Measurements from ENCODE around the gene SLAMF1.

DNA sequence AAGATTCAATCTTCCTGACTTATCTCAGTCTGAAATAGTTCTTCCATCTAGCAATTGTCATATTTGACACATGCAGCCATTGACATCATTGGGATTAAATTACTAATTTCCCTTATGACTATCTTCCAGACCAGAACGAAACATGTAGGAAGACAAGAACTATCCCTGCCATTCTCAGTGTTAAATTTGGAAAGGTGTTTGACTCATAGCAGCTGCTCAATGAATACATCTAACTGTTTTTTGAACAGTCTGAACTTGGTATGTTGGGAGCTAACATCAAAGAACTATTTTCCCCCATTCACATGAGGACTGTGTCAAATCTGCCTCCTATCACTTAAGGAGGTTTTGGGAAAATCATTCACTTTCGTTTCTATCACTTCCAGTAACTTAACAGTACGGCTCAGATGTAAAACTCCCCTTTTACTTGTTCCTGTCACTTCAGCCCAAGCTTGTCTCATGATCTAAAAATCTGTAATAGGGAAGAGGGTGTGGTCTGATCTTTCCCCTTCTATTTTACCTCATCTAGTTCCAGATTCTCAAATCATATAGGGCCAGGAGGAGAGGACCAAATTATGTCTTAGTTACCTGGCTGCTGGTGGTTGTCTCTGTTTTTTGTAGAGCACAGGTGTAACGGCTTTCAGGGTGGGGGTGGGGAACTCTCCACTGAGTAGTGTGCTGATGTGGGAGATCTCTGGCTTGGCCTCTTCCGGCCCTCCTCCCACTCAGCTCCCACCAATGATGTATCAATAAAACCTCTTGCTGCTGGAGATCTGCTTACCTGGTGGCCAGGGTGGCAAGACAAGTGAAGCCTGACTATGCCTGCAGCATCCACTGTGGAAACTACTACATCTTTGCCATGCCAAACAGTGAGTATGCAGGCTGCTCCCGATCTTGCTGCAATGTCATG, 26.2 kb upstream of the SLAMF1 start:
- TF ChIP-seq POLR2AphosphoS5 (IDR thresholded peaks at IDR 0.05) (no peak), POLR2A (IDR thresholded peaks at IDR 0.05; ENCODE audit: low read depth) (no peak), EP300 (IDR thresholded peaks at IDR 0.05) (no peak)
- TF ChIP-seq, protein P1, sequence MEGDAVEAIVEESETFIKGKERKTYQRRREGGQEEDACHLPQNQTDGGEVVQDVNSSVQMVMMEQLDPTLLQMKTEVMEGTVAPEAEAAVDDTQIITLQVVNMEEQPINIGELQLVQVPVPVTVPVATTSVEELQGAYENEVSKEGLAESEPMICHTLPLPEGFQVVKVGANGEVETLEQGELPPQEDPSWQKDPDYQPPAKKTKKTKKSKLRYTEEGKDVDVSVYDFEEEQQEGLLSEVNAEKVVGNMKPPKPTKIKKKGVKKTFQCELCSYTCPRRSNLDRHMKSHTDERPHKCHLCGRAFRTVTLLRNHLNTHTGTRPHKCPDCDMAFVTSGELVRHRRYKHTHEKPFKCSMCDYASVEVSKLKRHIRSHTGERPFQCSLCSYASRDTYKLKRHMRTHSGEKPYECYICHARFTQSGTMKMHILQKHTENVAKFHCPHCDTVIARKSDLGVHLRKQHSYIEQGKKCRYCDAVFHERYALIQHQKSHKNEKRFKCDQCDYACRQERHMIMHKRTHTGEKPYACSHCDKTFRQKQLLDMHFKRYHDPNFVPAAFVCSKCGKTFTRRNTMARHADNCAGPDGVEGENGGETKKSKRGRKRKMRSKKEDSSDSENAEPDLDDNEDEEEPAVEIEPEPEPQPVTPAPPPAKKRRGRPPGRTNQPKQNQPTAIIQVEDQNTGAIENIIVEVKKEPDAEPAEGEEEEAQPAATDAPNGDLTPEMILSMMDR (IDR thresholded peaks at IDR 0.05) = no peak
